Liver (tissue), 9 donors: Measurements from ENCODE around the gene DNAJC5. TPM values are rescaled to one million over a fixed set of nuclear protein-coding genes. Genes with fewer than 3 reads are reported as not detected.

Experiments used
- DNase-seq: peaks from one replicate; pipeline ENCODE4 v3.0.0-alpha.2; 2017; ENCODE audit warnings: low spot score
- H3K27ac ChIP-seq, 2 donors: one replicate each; pipeline ENCODE4 v1.7.0; 2013; ENCODE audit warnings: inconsistent platforms in 2 of 2, low read length in 2 of 2, control low read depth in 1 of 2, low read depth in 1 of 2, mild to moderate bottlenecking in 1 of 2
- H3K27me3 ChIP-seq, 4 donors: one replicate each; pipeline versions ENCODE4 v1.6.1 to v1.7.0; 2013; ENCODE audit warnings: low read length in 3 of 4, inconsistent platforms in 1 of 4, mild to moderate bottlenecking in 1 of 4, moderate library complexity in 1 of 4; ENCODE audit not compliant: control insufficient read depth in 4 of 4, insufficient read depth in 4 of 4
- H3K36me3 ChIP-seq, 4 donors: one replicate each; pipeline versions ENCODE4 v1.6.1 to v1.7.0; 2013; ENCODE audit warnings: low read length in 3 of 4, mild to moderate bottlenecking in 3 of 4, low read depth in 1 of 4, moderate library complexity in 1 of 4; ENCODE audit not compliant: control insufficient read depth in 4 of 4, insufficient read depth in 3 of 4
- H3K4me1 ChIP-seq, 4 donors: one replicate each; pipeline versions ENCODE4 v1.6.1 to v1.7.0; 2013; ENCODE audit warnings: low read length in 3 of 4, mild to moderate bottlenecking in 3 of 4, moderate library complexity in 1 of 4; ENCODE audit not compliant: control insufficient read depth in 4 of 4, insufficient read depth in 4 of 4
- H3K4me3 ChIP-seq, 3 donors: one replicate each; pipeline versions ENCODE4 v1.6.1 to v1.7.0; 2013; ENCODE audit warnings: low read length in 3 of 3, control low read depth in 1 of 3, low read depth in 1 of 3, mild to moderate bottlenecking in 1 of 3
- H3K9ac ChIP-seq, 2 donors: one replicate each; pipeline ENCODE4 v1.7.0; 2013; ENCODE audit warnings: low read length in 2 of 2, mild to moderate bottlenecking in 2 of 2, moderate library complexity in 2 of 2, control low read depth in 1 of 2, low read depth in 1 of 2
- H3K9me3 ChIP-seq, 4 donors: one replicate each; pipeline versions ENCODE4 v1.6.1 to v1.7.0; 2013; ENCODE audit warnings: low read length in 3 of 4; ENCODE audit not compliant: control insufficient read depth in 4 of 4
- HNF4G ChIP-seq: IDR thresholded peaks from 2 replicates; pipeline ENCODE4 v1.6.1; 2016; ENCODE audit warnings: antibody characterized with exemption
- RAD21 ChIP-seq, 2 donors: IDR thresholded peaks; 2 replicates each; pipeline ENCODE4 v1.6.1; 2016; ENCODE audit warnings: antibody characterized with exemption in 2 of 2, mild to moderate bottlenecking in 2 of 2
- TAF1 ChIP-seq: conservative IDR thresholded peaks from 2 replicates; pipeline ENCODE4 v1.6.1; 2016; ENCODE audit warnings: antibody characterized with exemption, mild to moderate bottlenecking
- YY1 ChIP-seq: IDR thresholded peaks from 2 replicates; pipeline ENCODE4 v1.6.1; 2016; ENCODE audit warnings: antibody characterized with exemption, mild to moderate bottlenecking
- WGBS: extraction: QIAGEN DNeasy Blood & Tissue Kit; methylation state at CpG from one replicate; pipeline ENCODE4 v1.1.7; 2013; 5-methylcytosine and 5-hydroxymethylcytosine counted together
- polyA plus RNA-seq, 2 donors: library from polyadenylated mRNA; stranded (reverse) in 1 of 2; unstranded in 1 of 2; fragments of 200-250 nt in 1 of 2; fragments of >200 nt in 1 of 2; fragmentation: Nextera tagmentation in 1 of 2; extraction: Ambion mirVana in 1 of 2; gene quantifications; one replicate each; pipeline versions ENCODE4 v1.2.1 to v1.2.3, GENCODE V29; 2013 to 2015
- total RNA-seq, 2 donors: library from RNA; depleted of rRNA; stranded (reverse); fragments of >200 nt; gene quantifications; one replicate each; pipeline ENCODE4 v1.2.3, GENCODE V29; 2014
- TF ChIP-seq, protein P1 (sequence below): IDR thresholded peaks from 2 replicates; pipeline ENCODE4 v1.6.1; 2016; ENCODE audit warnings: antibody characterized with exemption
- TF ChIP-seq, protein P2 (sequence below): IDR thresholded peaks from 2 replicates; pipeline ENCODE4 v1.6.1; 2016; ENCODE audit warnings: antibody characterized with exemption
- donor health status: healthy.
- donor health status: healthy.
- donor health status: healthy.
- donor health status: healthy.
- donor health status: healthy.

DNAJC5 gene
- total and polyA plus RNA-seq, 4 donors, result 8.2 to 28.6 (median 18.7) TPM

DNA sequence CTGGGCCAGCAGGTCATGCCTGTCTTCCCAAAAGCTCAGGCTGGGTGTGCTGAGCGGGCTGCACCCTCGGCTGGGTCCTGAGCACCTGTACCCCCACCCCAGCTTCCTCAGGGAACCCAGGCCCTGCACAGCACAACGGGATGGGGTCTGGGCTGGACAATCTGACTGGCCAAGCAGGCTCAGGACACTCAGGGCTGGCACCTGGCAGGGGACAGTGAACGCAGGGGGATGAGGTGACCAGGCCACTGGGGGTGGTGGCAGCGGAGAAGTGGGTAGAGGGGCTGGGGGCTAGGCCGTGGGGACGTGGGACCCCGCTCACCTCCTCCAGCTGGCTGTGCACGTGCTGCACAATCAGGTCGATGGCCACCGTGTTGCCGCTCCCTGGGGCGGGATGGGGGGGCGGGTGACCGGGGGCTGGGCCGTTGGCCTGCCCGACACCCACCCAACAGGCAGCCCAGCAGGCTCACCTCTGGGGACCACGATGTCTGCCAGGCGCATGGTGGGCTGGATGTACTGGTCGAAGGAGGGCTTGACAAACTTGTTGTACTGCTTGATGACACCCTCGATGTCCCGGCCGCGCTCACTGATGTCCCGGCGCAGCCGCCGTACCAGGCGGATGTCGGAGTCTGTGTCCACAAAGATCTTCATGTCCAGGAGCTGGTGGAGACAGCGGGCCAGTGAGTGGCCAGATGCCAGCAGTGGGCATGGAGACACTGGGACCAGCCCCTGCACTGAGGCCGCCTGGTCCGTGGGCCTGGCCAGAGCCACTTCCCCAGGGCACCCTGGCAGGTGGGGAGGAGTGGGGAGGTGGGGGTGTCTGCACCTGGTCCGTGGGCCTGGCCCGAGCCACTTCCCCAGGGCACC, 49.4 kb downstream of the DNAJC5 start (continued):
- TF ChIP-seq, protein P1, sequence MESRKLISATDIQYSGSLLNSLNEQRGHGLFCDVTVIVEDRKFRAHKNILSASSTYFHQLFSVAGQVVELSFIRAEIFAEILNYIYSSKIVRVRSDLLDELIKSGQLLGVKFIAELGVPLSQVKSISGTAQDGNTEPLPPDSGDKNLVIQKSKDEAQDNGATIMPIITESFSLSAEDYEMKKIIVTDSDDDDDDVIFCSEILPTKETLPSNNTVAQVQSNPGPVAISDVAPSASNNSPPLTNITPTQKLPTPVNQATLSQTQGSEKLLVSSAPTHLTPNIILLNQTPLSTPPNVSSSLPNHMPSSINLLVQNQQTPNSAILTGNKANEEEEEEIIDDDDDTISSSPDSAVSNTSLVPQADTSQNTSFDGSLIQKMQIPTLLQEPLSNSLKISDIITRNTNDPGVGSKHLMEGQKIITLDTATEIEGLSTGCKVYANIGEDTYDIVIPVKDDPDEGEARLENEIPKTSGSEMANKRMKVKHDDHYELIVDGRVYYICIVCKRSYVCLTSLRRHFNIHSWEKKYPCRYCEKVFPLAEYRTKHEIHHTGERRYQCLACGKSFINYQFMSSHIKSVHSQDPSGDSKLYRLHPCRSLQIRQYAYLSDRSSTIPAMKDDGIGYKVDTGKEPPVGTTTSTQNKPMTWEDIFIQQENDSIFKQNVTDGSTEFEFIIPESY, result no peak
- TF ChIP-seq HNF4G (no peak), YY1 (no peak)
- TF ChIP-seq, protein P2, sequence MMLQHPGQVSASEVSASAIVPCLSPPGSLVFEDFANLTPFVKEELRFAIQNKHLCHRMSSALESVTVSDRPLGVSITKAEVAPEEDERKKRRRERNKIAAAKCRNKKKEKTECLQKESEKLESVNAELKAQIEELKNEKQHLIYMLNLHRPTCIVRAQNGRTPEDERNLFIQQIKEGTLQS, result no peak

GRCh38 chr20:63945031-63945658, 50.2 kb downstream of the DNAJC5 start:
- H3K27ac ChIP-seq, result no peak overlapping the region
- no peak for TF ChIP-seq TAF1
- TF ChIP-seq, protein P1, result no peak
- no peaks in the 10 kb centered on the region for H3K27me3 ChIP-seq
- no peak overlapping the region for H3K4me3 ChIP-seq
- no peaks in the 10 kb centered on the region for H3K9me3 ChIP-seq
- 95% methylated on average over 17 of the region's 17 CpGs for whole genome bisulfite sequencing
- H3K36me3 ChIP-seq, result peaks cover 13 to 44% (median 17%) of the 10 kb centered on the region in 4 donors
- peaks cover 11 to 30% (median 25%) of the 10 kb centered on the region in 4 donors for H3K4me1 ChIP-seq
- no peak overlapping the region for H3K9ac ChIP-seq
- no peak for DNase-seq

DNA sequence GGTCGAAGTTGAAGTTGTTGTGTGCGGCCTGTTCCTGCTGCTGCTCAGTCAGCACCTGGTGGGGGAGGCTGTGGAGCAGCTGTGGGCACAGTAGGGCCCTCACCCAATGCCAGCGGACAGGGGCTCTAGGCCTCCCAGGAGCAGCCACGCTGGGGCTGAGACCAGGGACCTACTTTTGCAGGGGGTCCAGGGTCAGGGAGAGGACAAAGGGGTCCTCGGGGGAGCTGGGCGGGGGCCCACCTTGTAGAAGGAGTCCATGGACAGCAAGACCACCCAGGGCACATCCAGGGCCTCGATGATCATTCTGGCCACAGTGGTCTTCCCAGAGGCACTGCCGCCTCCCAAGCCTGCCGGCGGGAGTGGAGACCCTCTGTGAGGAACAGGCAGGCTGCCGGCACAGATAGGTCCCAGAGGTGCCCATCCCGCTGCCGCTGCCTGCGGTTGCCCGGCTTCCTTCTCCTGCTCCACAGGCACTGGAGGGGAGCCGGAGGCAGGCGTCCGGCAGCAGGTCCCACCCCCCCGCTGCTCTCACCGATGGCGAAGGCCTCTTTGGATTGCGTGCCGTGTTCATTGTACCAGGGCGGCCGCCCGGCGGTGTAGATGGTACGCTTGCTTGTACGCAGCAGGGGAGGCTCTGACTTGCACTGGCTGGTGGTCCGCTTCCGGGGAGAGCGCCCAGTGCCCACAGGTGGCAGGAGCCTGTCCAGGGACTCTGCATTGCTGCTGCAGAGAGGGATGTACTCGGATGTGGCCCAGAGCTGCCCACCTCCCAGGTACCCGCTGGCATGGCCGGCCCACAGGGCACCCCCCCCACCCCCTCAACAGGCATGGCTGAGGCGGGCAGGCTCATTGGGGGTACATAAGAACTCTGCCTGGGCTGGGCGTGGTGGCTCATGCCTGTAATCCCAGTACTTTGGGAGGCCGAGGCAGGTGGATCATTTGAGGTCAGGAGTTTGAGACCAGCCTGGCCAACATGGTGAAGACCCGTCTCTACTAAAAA, 51.3 kb downstream of the DNAJC5 start:
- Histone ChIP-seq H3K4me3 (no peak overlapping the region), H3K27ac (no peak overlapping the region), H3K27me3 (no peaks in the 10 kb centered on the region), H3K36me3 (peaks cover 9 to 34% (median 13%) of the 10 kb centered on the region in 4 donors), H3K4me1 (peaks cover 13 to 40% (median 36%) of the 10 kb centered on the region in 4 donors), H3K9me3 (no peaks in the 10 kb centered on the region), H3K9ac (no peak overlapping the region)
- no peak for TF ChIP-seq TAF1
- TF ChIP-seq RAD21 (IDR thresholded peaks at IDR 0.05), result no peak
- WGBS, result 95% methylated on average over 39 of the region's 39 CpGs
- no peak for DNase-seq
